Duodenal mucosa (tissue), 2 donors: ENCODE measurements around the gene ATG10.

Source experiments
- H3K27ac ChIP-seq: one replicate; pipeline ENCODE4 v1.7.0; 2013; ENCODE audit warnings: low read depth, low read length
- H3K27me3 ChIP-seq, 2 donors: one replicate each; pipeline ENCODE4 v1.7.0; 2013; ENCODE audit warnings: low read length in 2 of 2, control low read depth in 1 of 2; ENCODE audit not compliant: insufficient read depth in 2 of 2, control insufficient read depth in 1 of 2
- H3K36me3 ChIP-seq, 2 donors: one replicate each; pipeline ENCODE4 v1.7.0; 2013; ENCODE audit warnings: low read length in 2 of 2, control low read depth in 1 of 2; ENCODE audit not compliant: insufficient read depth in 2 of 2, control insufficient read depth in 1 of 2
- H3K4me1 ChIP-seq, 2 donors: one replicate each; pipeline ENCODE4 v1.7.0; 2013; ENCODE audit warnings: low read length in 2 of 2, control low read depth in 1 of 2; ENCODE audit not compliant: insufficient read depth in 2 of 2, control insufficient read depth in 1 of 2
- H3K4me3 ChIP-seq, 2 donors: one replicate each; pipeline ENCODE4 v1.7.0; 2013; ENCODE audit warnings: low read length in 2 of 2, low read depth in 1 of 2
- H3K9ac ChIP-seq, 2 donors: one replicate each; pipeline ENCODE4 v1.7.0; 2013; ENCODE audit warnings: low read length in 2 of 2, low read depth in 1 of 2
- H3K9me3 ChIP-seq, 2 donors: one replicate each; pipeline ENCODE4 v1.7.0; 2013; ENCODE audit warnings: low read length in 2 of 2, control low read depth in 1 of 2; ENCODE audit not compliant: control insufficient read depth in 1 of 2

The ATG10 gene

GRCh38 chr5:81971712-81972491 lies at the start of gene ATG10:
Gene ATG10, plus strand, starts transcription at chr5:81972023. Its CDS starts 15,548 bp downstream, at chr5:81987571.
- no peaks in the 10 kb centered on the region for H3K27me3 ChIP-seq
- no peaks in the 10 kb centered on the region for H3K9me3 ChIP-seq
- peaks cover 0 to 3% of the 10 kb centered on the region in 2 donors for H3K36me3 ChIP-seq
- peaks cover 0 to 5% of the 10 kb centered on the region in 2 donors for H3K4me1 ChIP-seq
- H3K4me3 ChIP-seq, result peak within 1 kb of the TSS; percentile 92 to 94
- H3K27ac ChIP-seq, result peak within 1 kb of the TSS; percentile 100
- peak within 1 kb of the TSS; percentile 88 to 99 for H3K9ac ChIP-seq

DNA sequence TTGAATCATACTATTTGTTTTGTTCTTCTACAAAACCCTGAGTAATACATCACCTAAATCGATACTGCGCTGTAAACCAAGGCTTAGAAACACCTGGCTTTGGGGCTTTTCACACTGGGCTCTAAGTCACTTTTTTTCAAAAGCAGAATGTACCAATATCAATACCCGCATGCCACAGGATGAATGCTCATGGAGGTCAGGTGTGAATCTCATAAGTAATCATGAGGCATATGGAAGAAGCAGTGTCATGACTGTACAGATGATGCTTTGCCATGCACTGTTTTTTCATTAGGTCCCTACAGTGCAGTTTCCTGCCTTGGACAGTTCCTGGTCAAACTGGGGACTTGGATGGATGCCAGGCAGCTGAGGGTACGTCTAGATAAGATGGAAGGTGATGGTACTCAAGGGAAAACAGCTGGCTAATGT lies 49.0 kb upstream of the ATG10 start:
- Histone ChIP-seq H3K9me3 (no peaks in the 10 kb centered on the region), H3K27me3 (no peaks in the 10 kb centered on the region), H3K4me3 (no peak overlapping the region), H3K9ac (no peak overlapping the region), H3K27ac (no peak overlapping the region), H3K36me3 (no peaks in the 10 kb centered on the region), H3K4me1 (no peaks in the 10 kb centered on the region)

DNA sequence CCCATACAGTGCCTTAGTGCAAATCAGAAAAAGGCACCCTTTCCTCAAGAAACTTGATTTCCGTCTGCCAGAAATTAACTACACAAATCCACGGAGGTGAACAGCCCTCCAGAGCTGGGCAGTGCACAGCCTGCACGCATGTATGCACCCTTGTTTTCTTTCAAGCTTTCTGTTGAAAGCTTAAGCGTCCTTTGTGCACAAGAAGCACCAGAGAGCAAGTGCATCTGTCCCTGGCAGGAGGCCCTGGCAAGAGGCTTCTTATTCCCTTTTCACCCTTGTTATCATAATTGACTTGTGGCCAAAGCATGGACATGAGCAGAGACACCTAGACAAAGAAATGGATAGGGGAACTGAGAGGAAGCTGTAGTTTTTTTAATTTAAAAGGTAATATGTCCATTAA lies 47.4 kb upstream of the ATG10 start:
- H3K4me3 ChIP-seq, result no peak overlapping the region
- H3K9ac ChIP-seq, result no peak overlapping the region
- H3K4me1 ChIP-seq, result no peaks in the 10 kb centered on the region
- no peaks in the 10 kb centered on the region for H3K9me3 ChIP-seq
- H3K27ac ChIP-seq, result no peak overlapping the region
- no peaks in the 10 kb centered on the region for H3K36me3 ChIP-seq
- no peaks in the 10 kb centered on the region for H3K27me3 ChIP-seq

GRCh38 chr5:81925009-81925408 lies 46.8 kb upstream of the ATG10 start:
- no peak overlapping the region for H3K27ac ChIP-seq
- no peaks in the 10 kb centered on the region for H3K36me3 ChIP-seq
- no peak overlapping the region for H3K9ac ChIP-seq
- no peak overlapping the region for H3K4me3 ChIP-seq
- no peaks in the 10 kb centered on the region for H3K9me3 ChIP-seq
- H3K4me1 ChIP-seq, result no peaks in the 10 kb centered on the region
- H3K27me3 ChIP-seq, result no peaks in the 10 kb centered on the region

DNA sequence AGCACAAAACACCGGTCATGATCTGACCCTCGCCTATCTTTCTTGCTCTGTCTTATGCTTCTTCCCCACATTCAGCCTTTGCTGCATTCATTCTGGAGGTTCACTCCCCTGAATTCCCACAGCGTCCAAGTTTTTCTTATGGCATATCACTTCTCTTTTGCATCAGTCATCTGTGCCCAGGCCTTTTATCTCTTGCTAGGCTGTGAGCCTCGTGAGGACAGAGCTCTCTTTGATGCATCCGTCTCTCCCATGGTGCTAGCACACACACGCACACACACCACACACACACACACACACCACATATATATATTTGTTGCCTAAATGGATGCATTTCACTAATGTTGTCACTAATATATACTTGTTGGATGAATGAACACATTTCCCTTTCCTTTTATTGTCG lies 45.8 kb upstream of the ATG10 start:
- no peak overlapping the region for H3K9ac ChIP-seq
- no peak overlapping the region for H3K27ac ChIP-seq
- no peaks in the 10 kb centered on the region for H3K9me3 ChIP-seq
- H3K4me1 ChIP-seq, result no peaks in the 10 kb centered on the region
- no peak overlapping the region for H3K4me3 ChIP-seq
- H3K27me3 ChIP-seq, result no peaks in the 10 kb centered on the region
- no peaks in the 10 kb centered on the region for H3K36me3 ChIP-seq

- Histone ChIP-seq H3K4me3 (no peak overlapping the region), H3K27ac (no peak overlapping the region), H3K9me3 (peaks cover 0 to 4% of the 10 kb centered on the region in 2 donors), H3K9ac (no peak overlapping the region), H3K4me1 (no peaks in the 10 kb centered on the region), H3K27me3 (no peaks in the 10 kb centered on the region), H3K36me3 (no peaks in the 10 kb centered on the region)
These were observed 35.8 kb upstream of the ATG10 start for GRCh38 chr5:81936066-81936465.

DNA sequence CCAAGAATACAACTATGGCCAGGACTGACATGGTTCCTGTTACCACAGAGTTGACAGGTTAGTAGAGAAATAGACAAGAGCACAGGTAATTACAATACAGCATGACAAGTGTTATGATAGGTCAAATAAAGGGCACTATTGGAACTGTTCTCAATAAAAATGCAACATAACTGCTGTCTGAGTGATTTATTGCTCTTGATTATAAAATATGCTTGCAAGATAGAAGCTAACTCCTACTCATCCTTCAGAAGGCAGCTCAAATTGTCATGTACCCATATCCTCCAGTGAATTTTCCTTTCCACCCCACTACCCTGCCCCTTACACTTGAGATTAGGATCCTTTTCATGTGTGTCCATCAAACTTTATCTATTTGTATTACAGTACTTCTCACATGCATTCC lies 35.1 kb upstream of the ATG10 start:
- Histone ChIP-seq H3K4me3 (no peak overlapping the region), H3K27ac (no peak overlapping the region), H3K9me3 (peaks cover 0 to 4% of the 10 kb centered on the region in 2 donors), H3K36me3 (no peaks in the 10 kb centered on the region), H3K4me1 (no peaks in the 10 kb centered on the region), H3K27me3 (no peaks in the 10 kb centered on the region), H3K9ac (no peak overlapping the region)

DNA sequence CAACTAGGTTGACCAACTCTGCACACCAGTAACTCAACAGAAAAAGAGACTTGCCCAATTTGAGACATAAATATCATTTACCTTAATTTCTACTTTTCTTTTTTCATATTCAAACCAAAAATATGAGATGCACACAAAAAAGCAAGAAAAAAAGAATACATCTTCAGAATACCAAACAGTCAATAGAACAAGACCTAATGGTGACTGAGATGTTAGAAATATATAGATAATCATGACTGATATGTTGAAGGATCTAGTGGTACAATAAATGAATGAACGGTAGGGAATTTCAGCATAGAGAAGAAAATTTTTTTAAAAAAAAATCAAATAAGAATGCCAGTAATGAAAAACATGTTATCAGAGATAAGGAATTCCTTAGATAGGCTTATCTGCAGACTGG lies 29.1 kb upstream of the ATG10 start:
- H3K4me1 ChIP-seq, result no peaks in the 10 kb centered on the region
- no peaks in the 10 kb centered on the region for H3K36me3 ChIP-seq
- H3K27me3 ChIP-seq, result no peaks in the 10 kb centered on the region
- H3K9me3 ChIP-seq, result peaks cover 5 to 8% of the 10 kb centered on the region in 2 donors
- H3K27ac ChIP-seq, result no peak overlapping the region
- H3K4me3 ChIP-seq, result no peak overlapping the region
- no peak overlapping the region for H3K9ac ChIP-seq

GRCh38 chr5:81948349-81948748 lies 23.5 kb upstream of the ATG10 start:
- no peaks in the 10 kb centered on the region for H3K9me3 ChIP-seq
- no peaks in the 10 kb centered on the region for H3K4me1 ChIP-seq
- no peak overlapping the region for H3K4me3 ChIP-seq
- H3K9ac ChIP-seq, result no peak overlapping the region
- no peak overlapping the region for H3K27ac ChIP-seq
- no peaks in the 10 kb centered on the region for H3K27me3 ChIP-seq
- H3K36me3 ChIP-seq, result no peaks in the 10 kb centered on the region

DNA sequence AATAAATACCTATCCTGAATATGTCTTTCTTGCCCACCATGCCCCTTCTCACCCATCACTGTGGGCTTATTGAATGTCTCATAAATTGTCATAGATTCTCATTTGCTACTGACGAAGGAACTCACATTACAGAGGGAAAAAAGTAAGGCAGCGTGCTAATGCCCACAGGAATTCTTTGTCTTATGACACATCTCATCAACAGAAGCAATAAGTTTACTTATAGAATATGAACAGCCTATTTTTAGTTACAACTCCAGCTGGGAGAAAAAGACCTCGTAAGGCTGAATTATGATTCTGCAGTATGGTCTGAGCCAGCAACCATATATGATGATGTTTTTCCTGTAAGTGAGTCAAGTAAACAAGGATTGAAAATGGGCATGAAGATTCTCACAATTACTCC lies 22.4 kb upstream of the ATG10 start:
- no peaks in the 10 kb centered on the region for H3K36me3 ChIP-seq
- H3K9ac ChIP-seq, result no peak overlapping the region
- no peaks in the 10 kb centered on the region for H3K4me1 ChIP-seq
- H3K4me3 ChIP-seq, result no peak overlapping the region
- no peaks in the 10 kb centered on the region for H3K9me3 ChIP-seq
- no peak overlapping the region for H3K27ac ChIP-seq
- H3K27me3 ChIP-seq, result no peaks in the 10 kb centered on the region
